NCI-H2029 treated with DMSO at 0.1 percent for 48 hours (cell line): Measurements from ENCODE around the gene RNF32.
A peak's percentile ranks its signal among the peaks of the same experiment; 100 is the strongest.

Source experiments
- DNase-seq: peaks from one replicate; lab custom pipeline; 2025; lab: John Stamatoyannopoulos, UW

RNF32 gene

GRCh38 chr7:156640257-156640948 lies at the start of gene RNF32:
Gene RNF32, plus strand, starts transcription at chr7:156640774. Its CDS starts 3,104 bp downstream, at chr7:156643878.
- DNase-seq = peak; percentile 52

GRCh38 chr7:156592155-156592884 lies 48.3 kb upstream of the RNF32 start:
- DNase-seq = no peak

GRCh38 chr7:156594283-156595080 lies 46.1 kb upstream of the RNF32 start:
- no peak for DNase-seq

- no peak for DNase-seq
Observed at GRCh38 chr7:156600496-156600895, 40.1 kb upstream of the RNF32 start.

GRCh38 chr7:156602283-156602682 lies 38.3 kb upstream of the RNF32 start:
- no peak for DNase-seq

- DNase-seq = no peak
Observed at GRCh38 chr7:156603011-156603410, 37.6 kb upstream of the RNF32 start.

GRCh38 chr7:156603629-156604028 lies 36.9 kb upstream of the RNF32 start:
- DNase-seq = no peak

GRCh38 chr7:156604311-156604710 lies 36.3 kb upstream of the RNF32 start:
- DNase-seq = no peak

- DNase-seq = no peak
Observed at GRCh38 chr7:156604836-156605695, 35.5 kb upstream of the RNF32 start.

GRCh38 chr7:156606135-156606534 lies 34.4 kb upstream of the RNF32 start:
- no peak for DNase-seq

- DNase-seq = no peak
Observed at GRCh38 chr7:156606691-156607331, 33.8 kb upstream of the RNF32 start.

- no peak for DNase-seq
Observed at GRCh38 chr7:156607332-156608172, 33.0 kb upstream of the RNF32 start.

GRCh38 chr7:156608173-156608478 lies 32.4 kb upstream of the RNF32 start:
- no peak for DNase-seq

GRCh38 chr7:156609010-156609877 lies 31.3 kb upstream of the RNF32 start:
- DNase-seq = no peak

- no peak for DNase-seq
Observed at GRCh38 chr7:156610130-156610529, 30.4 kb upstream of the RNF32 start.

GRCh38 chr7:156610601-156611000 lies 30.0 kb upstream of the RNF32 start:
- DNase-seq = no peak

GRCh38 chr7:156611014-156612010 lies 29.3 kb upstream of the RNF32 start:
- no peak for DNase-seq

GRCh38 chr7:156612930-156613329 lies 27.6 kb upstream of the RNF32 start:
- DNase-seq = no peak
